ENCODE data around the gene RREB1.

- TF ChIP-seq CTCF (IDR thresholded peaks at IDR 0.05) (no peak), EP300 (IDR thresholded peaks at IDR 0.05) (no peak), POLR2A (IDR thresholded peaks at IDR 0.05) (no peak)
Measured at GRCh38 chr6:7188492-7188891, 80.7 kb downstream of the RREB1 start.

Measured in upper lobe of left lung (tissue), 4 donors.